Nucleus accumbens (tissue), 56 donors: ENCODE results near the gene AFAP1L1.

Source experiments
- DNase-seq, 56 donors: peaks; one replicate each; lab custom pipeline; 2025; lab: John Stamatoyannopoulos, UW

Gene AFAP1L1

GRCh38 chr5:149367249-149367971, 95.8 kb downstream of the AFAP1L1 start:
- peak in 32 of 56 donors; percentile 6 to 68 (median 20) for DNase-seq

- no peak for DNase-seq
Measured at GRCh38 chr5:149367972-149368645, 96.5 kb downstream of the AFAP1L1 start.

- DNase-seq = no peak
Measured at GRCh38 chr5:149370878-149371277, 99.2 kb downstream of the AFAP1L1 start.

- peak in 32 of 56 donors; percentile 2 to 61 (median 22) for DNase-seq
Measured at GRCh38 chr5:149371296-149371962, 99.8 kb downstream of the AFAP1L1 start.

- DNase-seq = no peak
Measured at GRCh38 chr5:149372076-149372795, 100.6 kb downstream of the AFAP1L1 start.

GRCh38 chr5:149372932-149373331, 101.3 kb downstream of the AFAP1L1 start:
- no peak for DNase-seq

GRCh38 chr5:149374303-149374702, 102.6 kb downstream of the AFAP1L1 start:
- no peak for DNase-seq

- DNase-seq = no peak
Measured at GRCh38 chr5:149374801-149375200, 103.1 kb downstream of the AFAP1L1 start.

GRCh38 chr5:149375434-149375833, 103.8 kb downstream of the AFAP1L1 start:
- no peak for DNase-seq

GRCh38 chr5:149376104-149376503, 104.4 kb downstream of the AFAP1L1 start:
- no peak for DNase-seq

GRCh38 chr5:149376711-149377447, 105.2 kb downstream of the AFAP1L1 start:
- DNase-seq = no peak

- no peak for DNase-seq
Measured at GRCh38 chr5:149378241-149378820, 106.7 kb downstream of the AFAP1L1 start.

- DNase-seq = no peak
Measured at GRCh38 chr5:149379177-149379761, 107.6 kb downstream of the AFAP1L1 start, which contains the start of gene IL17B. Gene IL17B (minus strand): TSS chr5:149379292. CDS start chr5:149379225, 67 bp downstream.

GRCh38 chr5:149379818-149380374, 108.2 kb downstream of the AFAP1L1 start:
- no peak for DNase-seq

GRCh38 chr5:149380466-149381121, 108.9 kb downstream of the AFAP1L1 start:
- DNase-seq = no peak

- DNase-seq = no peak
Measured at GRCh38 chr5:149381261-149381985, 109.8 kb downstream of the AFAP1L1 start.

- peak in 38 of 56 donors; percentile 2 to 71 (median 26) for DNase-seq
Measured at GRCh38 chr5:149381986-149382338, 110.3 kb downstream of the AFAP1L1 start.
